IMR-90 (cell line): ENCODE results near the gene PRKN. TPM values are rescaled to one million over a fixed set of nuclear protein-coding genes. Genes with fewer than 3 reads are reported as not detected.

Experiments used
- ATAC-seq: fragments of 200-7000 bp; cut with Tn5 transposase; 2 replicates; pipeline ENCODE4 v1.9.1; 2020; ENCODE audit warnings: low read depth, mild to moderate bottlenecking, moderate library complexity
- BruUV-seq: library from RNA; stranded (reverse); fragments of 400-500 nt; replicated peaks from 2 replicates; lab custom pipeline; 2021; lab: Mats Ljungman, UMichigan
- CTCF ChIA-PET: fragments of 300-600 bp; formaldehyde crosslinking; extraction: SDS; loops from one replicate; lab custom pipeline; 2021; ENCODE audit warnings: antibody characterized with exemption; lab: Yijun Ruan, JAX
- POLR2A ChIA-PET: fragments of 300-600 bp; sonication (Branson Sonifier 250); formaldehyde crosslinking; loops from one replicate; lab custom pipeline; 2022; ENCODE audit warnings: antibody characterized with exemption; ENCODE audit not compliant: unreplicated experiment; lab: Charles Lee
- DNase-seq: peaks from one replicate; pipeline ENCODE4 v3.0.0; 2013
- H2AFZ ChIP-seq: replicated peaks from 2 replicates; pipeline ENCODE3; 2013; ENCODE audit warnings: low read length, mild to moderate bottlenecking; ENCODE audit not compliant: poor library complexity
- H2AK5ac ChIP-seq: 2 replicates; pipeline ENCODE4 v1.6.1; 2013; ENCODE audit warnings: low read depth, low read length, inconsistent platforms
- H2AK9ac ChIP-seq: replicated peaks from 2 replicates; pipeline ENCODE3; 2013; ENCODE audit warnings: mild to moderate bottlenecking, low read depth, low read length, moderate library complexity; ENCODE audit not compliant: poor library complexity
- H2BK120ac ChIP-seq: 2 replicates; pipeline ENCODE4 v1.6.1; 2013; ENCODE audit warnings: low read depth, low read length, inconsistent platforms
- H2BK15ac ChIP-seq: 3 replicates; pipeline ENCODE4 v1.6.1; 2013; ENCODE audit warnings: low read depth, low read length, inconsistent platforms
- H2BK20ac ChIP-seq: 2 replicates; pipeline ENCODE4 v1.6.1; 2013; ENCODE audit warnings: low read depth, mild to moderate bottlenecking, inconsistent platforms, low read length, moderate library complexity
- H2BK5ac ChIP-seq: 2 replicates; pipeline ENCODE4 v1.6.1; 2013; ENCODE audit warnings: mild to moderate bottlenecking, low read depth, low read length, inconsistent platforms; ENCODE audit not compliant: poor library complexity, severe bottlenecking
- H3K14ac ChIP-seq: replicated peaks from 2 replicates; pipeline ENCODE4 v1.6.1; 2013; ENCODE audit warnings: low read depth, low read length, inconsistent platforms
- H3K18ac ChIP-seq: 2 replicates; pipeline ENCODE4 v1.6.1; 2013; ENCODE audit warnings: low read depth, low read length, control low read depth
- H3K23ac ChIP-seq: 2 replicates; pipeline ENCODE4 v1.6.1; 2013; ENCODE audit warnings: low read depth, low read length, inconsistent platforms
- H3K27ac ChIP-seq: 2 replicates; pipeline ENCODE4 v1.5.1; 2013; ENCODE audit warnings: mild to moderate bottlenecking, control low read depth, low read length; ENCODE audit not compliant: insufficient read depth
- H3K27me3 ChIP-seq: 2 replicates; pipeline ENCODE4 v1.6.1; 2013; ENCODE audit warnings: low read length; ENCODE audit not compliant: control insufficient read depth, insufficient read depth
- H3K36me3 ChIP-seq: 2 replicates; pipeline ENCODE4 v1.6.1; 2013; ENCODE audit warnings: low read length, mixed read lengths; ENCODE audit not compliant: control insufficient read depth, insufficient read depth
- H3K4ac ChIP-seq: 2 replicates; pipeline ENCODE4 v1.6.1; 2013; ENCODE audit warnings: low read depth, low read length, inconsistent platforms
- H3K4me1 ChIP-seq: 2 replicates; pipeline ENCODE4 v1.6.1; 2013; ENCODE audit warnings: low read length, mixed read lengths; ENCODE audit not compliant: control insufficient read depth, insufficient read depth
- H3K4me2 ChIP-seq: 2 replicates; pipeline ENCODE4 v1.6.1; 2013; ENCODE audit warnings: low read depth, mild to moderate bottlenecking, control low read depth, low read length, moderate library complexity
- H3K4me3 ChIP-seq: 2 replicates; pipeline ENCODE4 v1.5.1; 2013; ENCODE audit warnings: low read depth, mild to moderate bottlenecking, control low read depth, low read length, moderate library complexity; ENCODE audit not compliant: insufficient read depth
- H3K56ac ChIP-seq: 2 replicates; pipeline ENCODE4 v1.6.1; 2013; ENCODE audit warnings: low read length, inconsistent platforms; ENCODE audit not compliant: insufficient read depth; ENCODE audit errors: extremely low read depth
- H3K79me1 ChIP-seq, 2 experiments: 2 replicates each; pipeline ENCODE4 v1.6.1; 2013; ENCODE audit warnings: low read length in 2 of 2, inconsistent platforms in 1 of 2, low read depth in 1 of 2
- H3K9ac ChIP-seq: 2 replicates; pipeline ENCODE4 v1.6.1; 2013; ENCODE audit warnings: low read depth, low read length, control low read depth
- H3K9me1 ChIP-seq: 2 replicates; pipeline ENCODE4 v1.6.1; 2013; ENCODE audit warnings: low read length, inconsistent platforms; ENCODE audit not compliant: insufficient read depth
- H3K9me3 ChIP-seq: 2 replicates; pipeline ENCODE4 v1.6.1; 2013; ENCODE audit warnings: low read length; ENCODE audit not compliant: control insufficient read depth, insufficient read depth
- H4K20me1 ChIP-seq: 2 replicates; pipeline ENCODE4 v1.6.1; 2013; ENCODE audit warnings: low read length, inconsistent platforms; ENCODE audit not compliant: insufficient read depth
- H4K5ac ChIP-seq: 2 replicates; pipeline ENCODE4 v1.6.1; 2013; ENCODE audit warnings: mild to moderate bottlenecking, low read depth, low read length, control low read depth
- H4K8ac ChIP-seq, 2 experiments: 2 replicates each; pipeline ENCODE4 v1.6.1; 2013; ENCODE audit warnings: low read depth in 2 of 2, low read length in 2 of 2, control low read depth in 1 of 2, inconsistent platforms in 1 of 2
- H4K91ac ChIP-seq: 2 replicates; pipeline ENCODE4 v1.6.1; 2013; ENCODE audit warnings: low read depth, low read length, inconsistent platforms; ENCODE audit not compliant: insufficient read depth
- CTCF ChIP-seq: conservative IDR thresholded peaks from 2 replicates; pipeline ENCODE4 v1.5.1; 2012; ENCODE audit warnings: mild to moderate bottlenecking, low read depth, low read length, improper control_type of control experiment
- WGBS, 2 experiments: methylation state at CpG; one replicate each; pipeline versions ENCODE4 v1.1.5 to v1.1.7; 2013; ENCODE audit warnings: missing lambda C conversion rate in 2 of 2; ENCODE audit not compliant: insufficient read length in 1 of 2; ENCODE audit errors: extremely low coverage in 2 of 2; 5-methylcytosine and 5-hydroxymethylcytosine counted together
- dilution Hi-C: fragments of 300-500 bp; cut with HindIII; formaldehyde crosslinking; loops from one replicate; pipeline ENCODE4 v1.14.3; 2018; ENCODE audit warnings: low sequenced_read_pairs; ENCODE audit not compliant: unreplicated experiment
- in situ Hi-C: fragments of 300-500 bp; cut with MboI; formaldehyde crosslinking; loops from 3 replicates; pipeline ENCODE4 v1.14.3; 2019; ENCODE audit warnings: low sequenced_read_pairs, inconsistent platforms, mixed read lengths
- intact Hi-C: fragments of 100-400 bp; cut with micrococcal nuclease; formaldehyde crosslinking; loops from 2 replicates; pipeline ENCODE4 v1.10.0; 2022
- polyA plus RNA-seq, 3 experiments: library from polyadenylated mRNA; depleted of rRNA; stranded (reverse); fragments of >200 nt; gene quantifications; 2 replicates each; pipeline ENCODE4 v1.2.3, GENCODE V29; 2012; ENCODE audit warnings: low replicate concordance in 1 of 3
- total RNA-seq: library from RNA; depleted of rRNA; stranded (reverse); fragments of >200 nt; gene quantifications from 2 replicates; pipeline ENCODE4 v1.2.3, GENCODE V29; 2012

Gene PRKN
- total and polyA plus RNA-seq, 2 of the 4 experiments (the other 2 are of a cell fraction), result 0.15 to 0.18 TPM

- CTCF ChIA-PET, result no interaction called here
- dilution Hi-C loops, result no loop called here
Observed at GRCh38 chr6:161798844-161799394, 928.6 kb downstream of the PRKN start.

More at GRCh38 chr6:161798844-161799394, 928.6 kb downstream of the PRKN start:
- Histone ChIP-seq H2AK5ac (no peak overlapping the region), H4K8ac (no peak overlapping the region), H3K4me1 (no peaks in the 10 kb centered on the region), H2AK9ac (no peak overlapping the region), H3K14ac (no peak overlapping the region), H3K18ac (no peak overlapping the region), H4K5ac (no peak overlapping the region), H2BK15ac (no peak overlapping the region), H3K4ac (no peak overlapping the region), H3K23ac (no peak overlapping the region), H3K4me3 (no peak overlapping the region), H3K79me1 (no peaks in the 10 kb centered on the region), H3K4me2 (no peak overlapping the region), H2BK20ac (no peak overlapping the region), H2AFZ (no peak overlapping the region), H3K27me3 (no peaks in the 10 kb centered on the region), H3K9me1 (no peaks in the 10 kb centered on the region), H3K56ac (no peak overlapping the region), H4K91ac (no peak overlapping the region), H2BK5ac (no peak overlapping the region), H2BK120ac (no peak overlapping the region), H3K9me3 (peaks cover 41% of the 10 kb centered on the region), H3K27ac (no peak overlapping the region), H3K9ac (no peak overlapping the region), H4K20me1 (no peaks in the 10 kb centered on the region), H3K36me3 (no peaks in the 10 kb centered on the region)
- intact Hi-C loops (no loop called here), in situ Hi-C loops (no loop called here)
- BruUV-seq, result no TSS peak
- POLR2A ChIA-PET, result no interaction called here
- ATAC-seq (no peak), DNase-seq (no peak)
- TF ChIP-seq CTCF, result no peak
- WGBS, 2 experiments, result no CpG with 5 or more reads among the region's 7 CpGs
